Endothelial cell of umbilical vein (primary cell): ENCODE results near the gene CCSAP. TPM values are rescaled to one million over a fixed set of nuclear protein-coding genes. Genes with fewer than 3 reads are reported as not detected.

Source experiments
- BruUV-seq: library from RNA; stranded (reverse); fragments of 400-500 nt; replicated peaks from 2 replicates; lab custom pipeline; 2021; lab: Mats Ljungman, UMichigan
- CTCF ChIA-PET: fragments of 300-600, 350-600 bp; sonication (Branson Sonifier 250); formaldehyde crosslinking; loops from one replicate; lab custom pipeline; 2021; ENCODE audit warnings: antibody characterized with exemption, inconsistent platforms; lab: Charles Lee
- POLR2A ChIA-PET: fragments of 300-600, 350-600 bp; sonication (Branson Sonifier 250); formaldehyde crosslinking; loops from one replicate; lab custom pipeline; 2021; ENCODE audit warnings: antibody characterized with exemption, inconsistent platforms; lab: Charles Lee
- DNase-seq: peaks from one replicate; pipeline ENCODE4 v3.0.0-alpha.2; 2011; ENCODE audit warnings: low read depth, low spot score
- FAIRE-seq: peaks from 2 replicates; lab custom pipeline; 2011; peaks lifted over from hg19 to GRCh38; lab: Jason Lieb, UNC
- H2AFZ ChIP-seq: 2 replicates; pipeline ENCODE4 v1.6.0; 2012; ENCODE audit warnings: low read depth, low read length, control low read depth, inconsistent platforms
- H3K27ac ChIP-seq: 2 replicates; pipeline ENCODE4 v1.5.1; 2011; ENCODE audit warnings: low read depth, mild to moderate bottlenecking, control low read depth, low read length, moderate library complexity; ENCODE audit not compliant: insufficient read depth
- H3K27me3 ChIP-seq, 2 experiments: 2 replicates each; pipeline versions ENCODE4 v1.6.0 to v1.6.1; 2011; ENCODE audit warnings: low read length in 2 of 2, mixed read lengths in 1 of 2; ENCODE audit not compliant: control insufficient read depth in 2 of 2, insufficient read depth in 2 of 2
- H3K36me3 ChIP-seq, 2 experiments: 2 replicates in 1 of 2; 3 replicates in 1 of 2; pipeline ENCODE4 v1.5.1; 2011; ENCODE audit warnings: low read length in 2 of 2, mild to moderate bottlenecking in 1 of 2, moderate library complexity in 1 of 2; ENCODE audit not compliant: control insufficient read depth in 2 of 2, insufficient read depth in 2 of 2; ENCODE audit errors: extremely low read depth in 1 of 2
- H3K4me1 ChIP-seq: 3 replicates; pipeline ENCODE4 v1.5.1; 2011; ENCODE audit warnings: mild to moderate bottlenecking, low read length; ENCODE audit not compliant: control insufficient read depth, insufficient read depth; ENCODE audit errors: extremely low read depth
- H3K4me2 ChIP-seq: 2 replicates; pipeline ENCODE4 v1.6.1; 2011; ENCODE audit warnings: low read length, control low read depth, mixed read lengths; ENCODE audit not compliant: insufficient read depth
- H3K4me3 ChIP-seq, 3 experiments: fragments of 200-600 bp in 1 of 3; sonication (generic), shearing (Covaris generic) in 1 of 3; replicated peaks in 1 of 3; 2 replicates each; pipeline ENCODE4 v1.5.1; 2011 to 2016; ENCODE audit warnings: control low read depth in 3 of 3, low read length in 3 of 3, mild to moderate bottlenecking in 2 of 3, inconsistent platforms in 1 of 3, low read depth in 1 of 3, moderate library complexity in 1 of 3; ENCODE audit not compliant: insufficient read depth in 1 of 3
- H3K79me2 ChIP-seq: 2 replicates; pipeline ENCODE4 v1.6.0; 2012; ENCODE audit warnings: low read length, inconsistent platforms; ENCODE audit not compliant: control insufficient read depth, insufficient read depth
- H3K9ac ChIP-seq: replicated peaks from 2 replicates; pipeline ENCODE3; 2011; ENCODE audit warnings: low read length, control low read depth; ENCODE audit not compliant: insufficient read depth; ENCODE audit errors: extremely low read depth
- H3K9me1 ChIP-seq: replicated peaks from 3 replicates; pipeline ENCODE4 v1.6.0; 2011; ENCODE audit warnings: mild to moderate bottlenecking, low read length; ENCODE audit not compliant: control insufficient read depth, insufficient read depth; ENCODE audit errors: extremely low read depth
- H3K9me3 ChIP-seq: replicated peaks from 2 replicates; pipeline ENCODE4 v1.5.1; 2012; ENCODE audit warnings: low read length, inconsistent platforms; ENCODE audit not compliant: control insufficient read depth, insufficient read depth
- H4K20me1 ChIP-seq: replicated peaks from 2 replicates; pipeline ENCODE3; 2011; ENCODE audit warnings: mild to moderate bottlenecking, low read length; ENCODE audit not compliant: control insufficient read depth, insufficient read depth; ENCODE audit errors: extremely low read depth
- EZH2 ChIP-seq: IDR thresholded peaks from 2 replicates; pipeline ENCODE4 v1.6.1; 2012; ENCODE audit warnings: borderline replicate concordance, low read depth, mild to moderate bottlenecking, moderate library complexity, low read length, inconsistent platforms; ENCODE audit not compliant: severe bottlenecking
- FOS ChIP-seq: IDR thresholded peaks from 2 replicates; pipeline ENCODE4 v1.6.1; 2011; ENCODE audit warnings: mild to moderate bottlenecking, low read length, moderate library complexity, borderline replicate concordance; ENCODE audit not compliant: insufficient read depth
- GATA2 ChIP-seq: IDR thresholded peaks from 2 replicates; pipeline ENCODE4 v1.7.0; 2011; ENCODE audit warnings: low read depth, mild to moderate bottlenecking, moderate library complexity, mixed read lengths, low read length; ENCODE audit not compliant: insufficient read length, insufficient read depth
- JUN ChIP-seq: IDR thresholded peaks from 2 replicates; pipeline ENCODE4 v1.6.1; 2011; ENCODE audit warnings: borderline replicate concordance, low read depth; ENCODE audit not compliant: insufficient read length, insufficient read depth
- MYC ChIP-seq: IDR thresholded peaks from one replicate; pipeline ENCODE4 v1.6.1; 2011; ENCODE audit warnings: mild to moderate bottlenecking, low read depth, low read length
- POLR2A ChIP-seq: IDR thresholded peaks from 2 replicates; pipeline ENCODE4 v1.6.1; 2012; ENCODE audit warnings: low read depth, mild to moderate bottlenecking, control low read depth, low read length
- POLR2AphosphoS5 ChIP-seq: IDR thresholded peaks from 2 replicates; pipeline ENCODE4 v1.6.1; 2012; ENCODE audit warnings: low read depth, mild to moderate bottlenecking, control low read depth, low read length, moderate library complexity; ENCODE audit not compliant: insufficient read depth
- dilution Hi-C: fragments of 300-500 bp; cut with MboI; formaldehyde crosslinking; loops from one replicate; pipeline ENCODE4 v1.15.0; 2019; ENCODE audit warnings: low sequenced_read_pairs; ENCODE audit not compliant: extremely low pct_ligation_motif_present
- intact Hi-C: fragments of 100-400 bp; cut with micrococcal nuclease; formaldehyde crosslinking; loops from one replicate; pipeline ENCODE4 v1.10.0; 2022
- polyA plus RNA-seq, 4 experiments: library from polyadenylated mRNA; depleted of rRNA in 3 of 4; stranded (reverse) in 3 of 4; unstranded in 1 of 4; fragments of >200 nt; gene quantifications; 2 replicates each; pipeline versions ENCODE4 v1.2.1 to v1.2.3, GENCODE V29; 2011 to 2012; ENCODE audit warnings: missing spikeins in 1 of 4
- total RNA-seq: library from RNA; stranded (reverse); gene quantifications from 2 replicates; pipeline ENCODE4 v1.2.3, GENCODE V29; 2021
- TF ChIP-seq, protein P1 (sequence below), 2 donors: IDR thresholded peaks; 1 replicate in 1 of 2; 2 replicates in 1 of 2; pipeline ENCODE4 v1.5.1; 2011; ENCODE audit warnings: low read length in 2 of 2, mild to moderate bottlenecking in 2 of 2, moderate library complexity in 2 of 2, control low read depth in 1 of 2, inconsistent platforms in 1 of 2, low read depth in 1 of 2; ENCODE audit not compliant: insufficient read depth in 1 of 2; ENCODE audit errors: extremely low read depth in 1 of 2
- TF ChIP-seq, protein P2 (sequence below): IDR thresholded peaks from 2 replicates; pipeline ENCODE4 v1.6.1; 2011; ENCODE audit not compliant: insufficient read depth, insufficient read length

The CCSAP gene
- total and polyA plus RNA-seq, 2 donors (not counting 3 experiments of a cell fraction or from before 2014, with no cell fraction given), result 1.3 to 5.7 TPM

DNA sequence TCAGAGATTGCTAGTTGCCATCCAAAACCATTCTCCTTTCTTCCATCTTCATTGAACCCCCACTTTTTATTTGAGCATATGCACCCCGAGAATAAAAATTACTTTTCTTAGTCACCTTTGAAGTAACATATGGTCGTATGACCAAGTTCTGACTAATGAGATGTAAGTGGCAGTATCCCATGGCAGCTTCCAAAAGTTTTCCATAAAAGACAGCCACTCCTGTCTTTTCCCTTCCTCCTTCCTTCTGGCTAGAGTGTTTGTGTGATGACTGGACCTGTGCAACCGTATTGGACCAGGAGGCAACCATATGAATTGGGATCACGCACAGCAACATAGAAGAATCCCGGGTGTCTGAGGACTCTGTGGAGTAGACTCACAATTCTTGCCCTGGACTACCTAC is 41.1 kb upstream of the CCSAP start:
- H3K9me1 ChIP-seq, result no peaks in the 10 kb centered on the region
- no peak overlapping the region for H3K4me3 ChIP-seq
- H3K36me3 ChIP-seq, result no peaks in the 10 kb centered on the region
- H3K9me3 ChIP-seq, result no peaks in the 10 kb centered on the region
- FAIRE-seq (no peak), DNase-seq (no peak)
- POLR2A ChIA-PET, result no interaction called here
- H3K9ac ChIP-seq, result no peak overlapping the region
- no TSS peak for BruUV-seq
- intact Hi-C loops (no loop called here), dilution Hi-C loops (no loop called here)
- H3K27me3 ChIP-seq, result no peaks in the 10 kb centered on the region
- H3K4me1 ChIP-seq, result no peaks in the 10 kb centered on the region
- no peaks in the 10 kb centered on the region for H4K20me1 ChIP-seq
- TF ChIP-seq EZH2 (no peak), GATA2 (no peak), POLR2A (no peak), POLR2AphosphoS5 (no peak), JUN (no peak), FOS (no peak), MYC (no peak)
- TF ChIP-seq, protein P1, sequence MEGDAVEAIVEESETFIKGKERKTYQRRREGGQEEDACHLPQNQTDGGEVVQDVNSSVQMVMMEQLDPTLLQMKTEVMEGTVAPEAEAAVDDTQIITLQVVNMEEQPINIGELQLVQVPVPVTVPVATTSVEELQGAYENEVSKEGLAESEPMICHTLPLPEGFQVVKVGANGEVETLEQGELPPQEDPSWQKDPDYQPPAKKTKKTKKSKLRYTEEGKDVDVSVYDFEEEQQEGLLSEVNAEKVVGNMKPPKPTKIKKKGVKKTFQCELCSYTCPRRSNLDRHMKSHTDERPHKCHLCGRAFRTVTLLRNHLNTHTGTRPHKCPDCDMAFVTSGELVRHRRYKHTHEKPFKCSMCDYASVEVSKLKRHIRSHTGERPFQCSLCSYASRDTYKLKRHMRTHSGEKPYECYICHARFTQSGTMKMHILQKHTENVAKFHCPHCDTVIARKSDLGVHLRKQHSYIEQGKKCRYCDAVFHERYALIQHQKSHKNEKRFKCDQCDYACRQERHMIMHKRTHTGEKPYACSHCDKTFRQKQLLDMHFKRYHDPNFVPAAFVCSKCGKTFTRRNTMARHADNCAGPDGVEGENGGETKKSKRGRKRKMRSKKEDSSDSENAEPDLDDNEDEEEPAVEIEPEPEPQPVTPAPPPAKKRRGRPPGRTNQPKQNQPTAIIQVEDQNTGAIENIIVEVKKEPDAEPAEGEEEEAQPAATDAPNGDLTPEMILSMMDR (IDR thresholded peaks at IDR 0.05; ENCODE audit: extremely low read depth in 1 of 2, insufficient read depth in 1 of 2, low read depth in 1 of 2, low read length in 2 of 2), result no peak
- TF ChIP-seq, protein P2, sequence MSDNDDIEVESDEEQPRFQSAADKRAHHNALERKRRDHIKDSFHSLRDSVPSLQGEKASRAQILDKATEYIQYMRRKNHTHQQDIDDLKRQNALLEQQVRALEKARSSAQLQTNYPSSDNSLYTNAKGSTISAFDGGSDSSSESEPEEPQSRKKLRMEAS, result no peak
- no peak overlapping the region for H3K27ac ChIP-seq
- no peaks in the 10 kb centered on the region for H3K79me2 ChIP-seq
- H3K4me2 ChIP-seq, result no peak overlapping the region
- CTCF ChIA-PET, result no interaction called here
- no peak overlapping the region for H2AFZ ChIP-seq
